ENCODE results near the gene OTOL1.
A peak's percentile ranks its signal among the peaks of the same experiment; 100 is the strongest.
"Not testable (repeated sequence)": the region's sequence is repeated elsewhere in the genome, so short reads cannot be mapped to it uniquely, and the experiment has no call there.

OTOL1 gene

GRCh38 chr3:161496508-161496907, at the start of gene OTOL1:
OTOL1 (plus strand) TSS chr3:161496808; CDS start chr3:161496808, 0 bp downstream.
- no peak for DNase-seq

GRCh38 chr3:161449785-161450184, 46.8 kb upstream of the OTOL1 start:
- no peak for DNase-seq

GRCh38 chr3:161452179-161452578, 44.4 kb upstream of the OTOL1 start:
- no peak for DNase-seq

GRCh38 chr3:161454615-161455014, 42.0 kb upstream of the OTOL1 start:
- no peak for DNase-seq

GRCh38 chr3:161455962-161456361, 40.6 kb upstream of the OTOL1 start:
- no peak for DNase-seq

- DNase-seq = no peak
These were observed 34.5 kb upstream of the OTOL1 start for GRCh38 chr3:161462138-161462537.

GRCh38 chr3:161471211-161471610, 25.4 kb upstream of the OTOL1 start:
- no peak for DNase-seq

GRCh38 chr3:161474139-161474538, 22.5 kb upstream of the OTOL1 start:
- no peak for DNase-seq

GRCh38 chr3:161474741-161475140, 21.9 kb upstream of the OTOL1 start:
- DNase-seq = peak; percentile 53 to 78

GRCh38 chr3:161475206-161475605, 21.4 kb upstream of the OTOL1 start:
- DNase-seq = no peak

GRCh38 chr3:161475905-161476304, 20.7 kb upstream of the OTOL1 start:
- peak in 1 of 2 experiments; percentile 5 for DNase-seq

- DNase-seq = no peak
These were observed 12.4 kb upstream of the OTOL1 start for GRCh38 chr3:161484226-161484625.

GRCh38 chr3:161488284-161488683, 8.3 kb upstream of the OTOL1 start:
- DNase-seq = not testable (repeated sequence)

GRCh38 chr3:161489395-161489794, 7.2 kb upstream of the OTOL1 start:
- no peak for DNase-seq

GRCh38 chr3:161490845-161491244, 5.8 kb upstream of the OTOL1 start:
- not testable (repeated sequence) for DNase-seq

GRCh38 chr3:161498259-161498921, 1.8 kb downstream of the OTOL1 start:
- DNase-seq = no peak

- no peak for DNase-seq
These were observed 3.6 kb downstream of the OTOL1 start for GRCh38 chr3:161500068-161500796.

- no peak for DNase-seq
These were observed 6.7 kb downstream of the OTOL1 start for GRCh38 chr3:161503271-161503670.

- DNase-seq = peak in 1 of 2 experiments; percentile 8
These were observed 12.4 kb downstream of the OTOL1 start for GRCh38 chr3:161508852-161509477.

- no peak for DNase-seq
These were observed 14.1 kb downstream of the OTOL1 start for GRCh38 chr3:161510510-161511260.

- DNase-seq = no peak
These were observed 27.3 kb downstream of the OTOL1 start for GRCh38 chr3:161523916-161524315.

- DNase-seq = no peak
These were observed 35.3 kb downstream of the OTOL1 start for GRCh38 chr3:161531930-161532329.

- DNase-seq = no peak
These were observed 44.0 kb downstream of the OTOL1 start for GRCh38 chr3:161540594-161540993.

All from NCI-H446 (cell line).